ENCODE measurements around the gene CR1L.

Gene CR1L

DNA sequence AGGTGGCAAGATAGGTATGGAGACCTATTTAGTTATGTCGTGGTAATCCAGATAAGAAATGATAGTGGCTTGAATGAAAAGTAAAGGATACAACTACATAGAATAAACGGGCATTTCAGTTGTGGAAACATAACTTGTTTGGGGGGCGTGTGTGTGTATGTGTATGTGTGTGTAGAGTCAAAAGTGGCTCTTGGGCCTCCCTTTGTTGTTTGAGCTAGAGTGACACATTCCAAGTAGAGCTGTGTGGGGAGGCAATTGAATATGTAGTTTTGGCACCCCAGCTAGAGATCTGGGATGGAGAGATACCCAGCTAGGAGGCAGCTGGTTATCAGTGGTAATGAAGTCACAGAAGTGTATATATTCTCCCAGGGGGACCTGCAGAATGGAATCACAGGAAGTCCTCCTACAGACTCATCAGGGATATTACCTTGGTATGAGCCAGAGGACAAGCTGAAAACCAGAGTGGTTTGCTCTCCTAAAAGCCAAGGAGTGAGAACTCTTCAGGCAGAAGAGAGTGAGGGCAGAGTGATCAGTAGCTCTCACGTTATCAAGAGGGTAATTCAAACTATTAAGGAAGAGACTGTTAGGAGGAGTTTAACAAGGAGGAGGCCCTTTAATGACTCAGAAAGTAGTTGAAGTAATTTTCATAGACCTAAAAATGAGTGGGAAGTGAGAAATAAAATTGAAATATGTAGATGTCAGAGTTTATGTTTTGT is 5.1 kb downstream of the CR1L start (continued):
- TF ChIP-seq, protein P1, sequence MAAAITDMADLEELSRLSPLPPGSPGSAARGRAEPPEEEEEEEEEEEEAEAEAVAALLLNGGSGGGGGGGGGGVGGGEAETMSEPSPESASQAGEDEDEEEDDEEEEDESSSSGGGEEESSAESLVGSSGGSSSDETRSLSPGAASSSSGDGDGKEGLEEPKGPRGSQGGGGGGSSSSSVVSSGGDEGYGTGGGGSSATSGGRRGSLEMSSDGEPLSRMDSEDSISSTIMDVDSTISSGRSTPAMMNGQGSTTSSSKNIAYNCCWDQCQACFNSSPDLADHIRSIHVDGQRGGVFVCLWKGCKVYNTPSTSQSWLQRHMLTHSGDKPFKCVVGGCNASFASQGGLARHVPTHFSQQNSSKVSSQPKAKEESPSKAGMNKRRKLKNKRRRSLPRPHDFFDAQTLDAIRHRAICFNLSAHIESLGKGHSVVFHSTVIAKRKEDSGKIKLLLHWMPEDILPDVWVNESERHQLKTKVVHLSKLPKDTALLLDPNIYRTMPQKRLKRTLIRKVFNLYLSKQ (tag by site-specific recombination; IDR thresholded peaks at IDR 0.05; ENCODE audit: borderline replicate concordance): no peak
- TF ChIP-seq ZNF221 (tag by site-specific recombination; IDR thresholded peaks at IDR 0.05; ENCODE audit: borderline replicate concordance): no peak
- TF ChIP-seq GLIS1 (tag by site-specific recombination; IDR thresholded peaks at IDR 0.05): peak; percentile 96
- no peak for TF ChIP-seq ZNF350 (tag by site-specific recombination; IDR thresholded peaks at IDR 0.05)
- no peak for TF ChIP-seq ZNF404 (tag by site-specific recombination; IDR thresholded peaks at IDR 0.05)
- TF ChIP-seq, protein P2, sequence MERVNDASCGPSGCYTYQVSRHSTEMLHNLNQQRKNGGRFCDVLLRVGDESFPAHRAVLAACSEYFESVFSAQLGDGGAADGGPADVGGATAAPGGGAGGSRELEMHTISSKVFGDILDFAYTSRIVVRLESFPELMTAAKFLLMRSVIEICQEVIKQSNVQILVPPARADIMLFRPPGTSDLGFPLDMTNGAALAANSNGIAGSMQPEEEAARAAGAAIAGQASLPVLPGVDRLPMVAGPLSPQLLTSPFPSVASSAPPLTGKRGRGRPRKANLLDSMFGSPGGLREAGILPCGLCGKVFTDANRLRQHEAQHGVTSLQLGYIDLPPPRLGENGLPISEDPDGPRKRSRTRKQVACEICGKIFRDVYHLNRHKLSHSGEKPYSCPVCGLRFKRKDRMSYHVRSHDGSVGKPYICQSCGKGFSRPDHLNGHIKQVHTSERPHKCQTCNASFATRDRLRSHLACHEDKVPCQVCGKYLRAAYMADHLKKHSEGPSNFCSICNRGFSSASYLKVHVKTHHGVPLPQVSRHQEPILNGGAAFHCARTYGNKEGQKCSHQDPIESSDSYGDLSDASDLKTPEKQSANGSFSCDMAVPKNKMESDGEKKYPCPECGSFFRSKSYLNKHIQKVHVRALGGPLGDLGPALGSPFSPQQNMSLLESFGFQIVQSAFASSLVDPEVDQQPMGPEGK (tag by site-specific recombination; IDR thresholded peaks at IDR 0.05): no peak
- no peak for TF ChIP-seq ZNF791 (tag by site-specific recombination; IDR thresholded peaks at IDR 0.05)
- no peak for TF ChIP-seq RBAK (tag by site-specific recombination; IDR thresholded peaks at IDR 0.05)
- no peak for TF ChIP-seq ZNF274 (IDR thresholded peaks at IDR 0.05; ENCODE audit: low read length)
- no peak for TF ChIP-seq ZNF274 (tag by site-specific recombination; IDR thresholded peaks at IDR 0.05; ENCODE audit: borderline replicate concordance)
- no peak for TF ChIP-seq ZNF132 (tag by site-specific recombination; IDR thresholded peaks at IDR 0.05; ENCODE audit: borderline replicate concordance)
- TF ChIP-seq SP2 (tag by site-specific recombination; IDR thresholded peaks at IDR 0.05): no peak
- no peak for TF ChIP-seq MEIS1 (CRISPR knock-in tag; IDR thresholded peaks at IDR 0.05; ENCODE audit: borderline replicate concordance)
- peak; percentile 74 for TF ChIP-seq ZFHX2 (tag by site-specific recombination; conservative IDR thresholded peaks at IDR 0.05)
- TF ChIP-seq SCRT1 (tag by site-specific recombination; IDR thresholded peaks at IDR 0.05; ENCODE audit: borderline replicate concordance): no peak
- TF ChIP-seq, protein P3, sequence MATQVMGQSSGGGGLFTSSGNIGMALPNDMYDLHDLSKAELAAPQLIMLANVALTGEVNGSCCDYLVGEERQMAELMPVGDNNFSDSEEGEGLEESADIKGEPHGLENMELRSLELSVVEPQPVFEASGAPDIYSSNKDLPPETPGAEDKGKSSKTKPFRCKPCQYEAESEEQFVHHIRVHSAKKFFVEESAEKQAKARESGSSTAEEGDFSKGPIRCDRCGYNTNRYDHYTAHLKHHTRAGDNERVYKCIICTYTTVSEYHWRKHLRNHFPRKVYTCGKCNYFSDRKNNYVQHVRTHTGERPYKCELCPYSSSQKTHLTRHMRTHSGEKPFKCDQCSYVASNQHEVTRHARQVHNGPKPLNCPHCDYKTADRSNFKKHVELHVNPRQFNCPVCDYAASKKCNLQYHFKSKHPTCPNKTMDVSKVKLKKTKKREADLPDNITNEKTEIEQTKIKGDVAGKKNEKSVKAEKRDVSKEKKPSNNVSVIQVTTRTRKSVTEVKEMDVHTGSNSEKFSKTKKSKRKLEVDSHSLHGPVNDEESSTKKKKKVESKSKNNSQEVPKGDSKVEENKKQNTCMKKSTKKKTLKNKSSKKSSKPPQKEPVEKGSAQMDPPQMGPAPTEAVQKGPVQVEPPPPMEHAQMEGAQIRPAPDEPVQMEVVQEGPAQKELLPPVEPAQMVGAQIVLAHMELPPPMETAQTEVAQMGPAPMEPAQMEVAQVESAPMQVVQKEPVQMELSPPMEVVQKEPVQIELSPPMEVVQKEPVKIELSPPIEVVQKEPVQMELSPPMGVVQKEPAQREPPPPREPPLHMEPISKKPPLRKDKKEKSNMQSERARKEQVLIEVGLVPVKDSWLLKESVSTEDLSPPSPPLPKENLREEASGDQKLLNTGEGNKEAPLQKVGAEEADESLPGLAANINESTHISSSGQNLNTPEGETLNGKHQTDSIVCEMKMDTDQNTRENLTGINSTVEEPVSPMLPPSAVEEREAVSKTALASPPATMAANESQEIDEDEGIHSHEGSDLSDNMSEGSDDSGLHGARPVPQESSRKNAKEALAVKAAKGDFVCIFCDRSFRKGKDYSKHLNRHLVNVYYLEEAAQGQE (tag by site-specific recombination; IDR thresholded peaks at IDR 0.05): no peak
- no peak for TF ChIP-seq ZNF184 (tag by site-specific recombination; IDR thresholded peaks at IDR 0.05)
- TF ChIP-seq ZNF677 (tag by site-specific recombination; IDR thresholded peaks at IDR 0.05): no peak
- TF ChIP-seq, protein P4, sequence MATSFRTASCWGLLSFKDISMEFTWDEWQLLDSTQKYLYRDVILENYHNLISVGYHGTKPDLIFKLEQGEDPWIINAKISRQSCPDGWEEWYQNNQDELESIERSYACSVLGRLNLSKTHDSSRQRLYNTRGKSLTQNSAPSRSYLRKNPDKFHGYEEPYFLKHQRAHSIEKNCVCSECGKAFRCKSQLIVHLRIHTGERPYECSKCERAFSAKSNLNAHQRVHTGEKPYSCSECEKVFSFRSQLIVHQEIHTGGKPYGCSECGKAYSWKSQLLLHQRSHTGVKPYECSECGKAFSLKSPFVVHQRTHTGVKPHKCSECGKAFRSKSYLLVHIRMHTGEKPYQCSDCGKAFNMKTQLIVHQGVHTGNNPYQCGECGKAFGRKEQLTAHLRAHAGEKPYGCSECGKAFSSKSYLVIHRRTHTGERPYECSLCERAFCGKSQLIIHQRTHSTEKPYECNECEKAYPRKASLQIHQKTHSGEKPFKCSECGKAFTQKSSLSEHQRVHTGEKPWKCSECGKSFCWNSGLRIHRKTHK (tag by site-specific recombination; IDR thresholded peaks at IDR 0.05): no peak
- no peak for TF ChIP-seq ZXDB (tag by site-specific recombination; IDR thresholded peaks at IDR 0.05)
- no peak for TF ChIP-seq HOXC10 (CRISPR knock-in tag; IDR thresholded peaks at IDR 0.05)
- TF ChIP-seq HOXD13 (CRISPR knock-in tag; IDR thresholded peaks at IDR 0.05; ENCODE audit: borderline replicate concordance): no peak
- TF ChIP-seq WT1 (tag by site-specific recombination; IDR thresholded peaks at IDR 0.05): peak; percentile 74; the same call in 1 of the 2 replicates
- no peak for TF ChIP-seq ZNF777 (tag by site-specific recombination; IDR thresholded peaks at IDR 0.05; ENCODE audit: borderline replicate concordance)
- no peak for TF ChIP-seq ZBTB20 (tag by site-specific recombination; IDR thresholded peaks at IDR 0.05)
- TF ChIP-seq ZNF433 (tag by site-specific recombination; IDR thresholded peaks at IDR 0.05; ENCODE audit: low read depth): no peak
- no peak for TF ChIP-seq ZNF2 (tag by site-specific recombination; IDR thresholded peaks at IDR 0.05)
- TF ChIP-seq ZNF560 (tag by site-specific recombination; IDR thresholded peaks at IDR 0.05; ENCODE audit: borderline replicate concordance): no peak
- TF ChIP-seq ZNF510 (tag by site-specific recombination; IDR thresholded peaks at IDR 0.05; ENCODE audit: insufficient replicate concordance): no peak
- 0 out of 2 replicates have a peak, but pooled peaks have one; percentile 12 for TF ChIP-seq OSR2 (tag by site-specific recombination; IDR thresholded peaks at IDR 0.05)
- TF ChIP-seq ZNF626 (tag by site-specific recombination; IDR thresholded peaks at IDR 0.05): no peak
- no peak for TF ChIP-seq YY1 (tag by site-specific recombination; IDR thresholded peaks at IDR 0.05)
